Right forelimb (tissue), 1 donor: ENCODE data around the gene TTC38.
"Not testable (repeated sequence)": the region's sequence is repeated elsewhere in the genome, so short reads cannot be mapped to it uniquely, and the experiment has no call there.

Experiments
- DNase-seq: peaks from one replicate; pipeline ENCODE4 v3.0.0-alpha.2; 2018

Gene TTC38

GRCh38 chr22:46297151-46297812, 29.5 kb downstream of the TTC38 start:
- no peak for DNase-seq

DNA sequence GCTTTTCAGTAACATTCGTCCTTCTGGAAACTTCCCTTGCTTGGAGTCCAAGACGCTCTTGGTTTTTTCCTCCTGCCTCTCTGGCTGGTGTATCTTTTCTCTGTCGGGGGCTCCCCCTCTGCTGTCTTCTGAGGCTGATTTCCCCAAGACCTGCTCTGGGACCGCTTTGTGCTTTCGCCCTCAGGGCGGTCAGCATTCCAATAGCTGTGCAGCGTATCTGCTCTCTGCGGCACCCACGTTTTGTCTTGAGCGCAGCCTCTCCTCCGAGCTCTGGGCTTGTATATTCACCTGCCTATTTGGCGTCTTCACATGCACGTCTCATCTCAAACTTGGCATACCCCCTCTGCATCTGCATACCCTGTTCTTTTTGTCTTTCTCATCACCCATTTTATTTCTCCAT, 31.3 kb downstream of the TTC38 start:
- DNase-seq, result no peak

DNA sequence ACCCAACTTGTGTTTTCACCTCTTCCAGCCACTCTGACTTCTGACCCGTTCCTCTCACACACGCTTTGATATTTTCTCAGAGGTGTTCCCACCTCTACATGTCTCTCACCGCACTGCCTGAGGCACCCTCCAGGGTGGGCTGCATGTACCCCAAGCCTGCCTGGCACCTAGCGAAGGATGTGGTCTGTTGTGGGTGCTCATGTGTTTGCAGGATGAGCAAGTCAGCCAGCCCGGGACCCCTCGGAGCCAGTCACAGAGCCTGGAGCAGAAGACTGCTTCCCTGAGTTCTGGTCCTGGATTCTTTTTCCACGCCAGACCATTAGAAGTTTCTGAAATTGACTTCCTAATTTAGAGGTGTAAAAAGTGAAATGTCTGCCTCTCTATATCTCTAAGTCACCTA, 32.7 kb downstream of the TTC38 start:
- no peak for DNase-seq

DNA sequence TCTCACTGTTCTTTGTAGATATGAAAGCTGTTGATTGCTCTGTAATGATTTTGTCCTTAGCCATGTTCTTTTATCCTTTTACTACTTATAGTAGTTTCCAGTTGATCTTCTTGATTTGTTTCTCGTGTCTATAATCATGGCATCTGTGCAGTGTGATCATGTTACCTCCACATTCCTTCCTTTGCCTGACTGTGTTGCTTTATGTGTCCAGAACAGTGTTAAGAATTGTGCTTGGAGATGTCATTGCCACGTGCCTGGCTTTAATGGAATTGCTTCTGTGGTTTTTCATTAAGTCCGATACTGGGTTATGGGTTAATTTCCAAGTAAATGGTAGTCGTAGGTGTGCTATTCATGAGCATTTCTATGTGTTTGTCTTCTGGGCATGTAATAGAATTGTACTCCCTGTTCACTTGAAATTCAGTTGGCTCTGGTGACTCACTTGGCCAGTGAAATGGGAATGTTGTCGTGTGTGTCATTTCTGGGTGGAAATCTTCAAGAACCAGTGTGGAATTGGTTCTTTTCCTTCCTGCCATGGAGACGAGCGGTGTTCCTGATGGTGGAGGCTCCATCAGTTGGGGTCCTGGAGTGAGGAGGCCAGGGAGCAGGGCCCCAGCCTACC, 35.6 kb downstream of the TTC38 start:
- no peak for DNase-seq

DNA sequence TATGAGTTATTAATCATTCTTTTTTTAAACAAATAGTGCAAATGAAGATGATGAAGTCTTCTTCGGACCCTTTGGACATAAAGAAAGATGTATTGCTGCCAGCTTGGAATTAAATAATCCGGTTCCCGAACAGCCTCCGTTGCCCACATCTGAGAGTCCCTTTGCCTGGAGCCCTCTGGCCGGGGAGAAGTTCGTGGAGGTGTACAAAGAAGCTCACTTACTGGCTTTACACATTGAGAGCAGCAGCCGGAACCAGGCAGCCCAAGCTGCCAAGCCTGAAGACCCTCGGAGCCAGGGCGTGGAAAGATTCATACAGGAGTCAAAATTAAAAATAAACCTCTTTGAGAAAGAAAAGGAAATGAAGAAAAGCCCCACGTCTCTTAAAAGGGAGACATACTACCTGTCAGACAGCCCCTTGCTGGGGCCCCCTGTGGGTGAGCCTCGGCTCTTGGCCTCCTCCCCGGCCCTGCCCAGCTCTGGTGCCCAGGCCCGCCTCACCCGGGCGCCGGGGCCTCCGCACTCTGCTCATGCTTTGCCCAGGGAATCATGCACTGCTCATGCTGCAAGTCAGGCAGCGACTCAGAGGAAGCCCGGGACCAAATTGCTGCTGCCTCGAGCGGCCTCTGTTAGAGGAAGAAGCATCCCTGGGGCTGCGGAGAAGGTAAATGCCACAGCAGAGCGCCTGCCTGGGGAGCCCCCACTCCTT, 40.6 kb downstream of the TTC38 start:
- no peak for DNase-seq

DNA sequence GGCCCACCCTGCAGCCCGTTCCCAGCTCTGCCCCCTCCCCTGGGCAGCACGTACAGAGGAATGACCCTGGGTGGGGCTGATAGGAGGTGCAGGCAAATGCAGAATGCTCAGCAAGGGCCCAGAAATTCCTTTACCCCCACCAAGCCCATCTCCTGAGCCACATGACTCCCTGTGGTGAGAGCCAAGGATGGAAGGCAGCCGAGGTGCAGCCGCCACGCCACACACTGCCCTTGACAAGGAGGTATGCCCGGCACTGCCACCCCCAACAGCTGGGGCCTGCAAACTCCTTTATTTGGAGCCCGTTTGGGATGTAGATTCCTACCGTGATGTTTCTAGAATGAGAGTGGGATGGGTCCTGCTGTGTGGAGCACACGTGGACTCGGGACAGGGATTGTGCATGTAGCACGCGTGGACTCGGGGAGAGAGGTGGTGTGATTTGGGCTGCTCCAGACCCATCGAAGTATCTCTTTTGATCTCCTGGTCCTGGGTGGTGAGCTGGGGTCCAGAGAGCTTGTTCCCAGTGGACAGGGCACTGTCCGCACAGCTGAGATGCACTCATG, 41.8 kb downstream of the TTC38 start:
- DNase-seq, result no peak

DNA sequence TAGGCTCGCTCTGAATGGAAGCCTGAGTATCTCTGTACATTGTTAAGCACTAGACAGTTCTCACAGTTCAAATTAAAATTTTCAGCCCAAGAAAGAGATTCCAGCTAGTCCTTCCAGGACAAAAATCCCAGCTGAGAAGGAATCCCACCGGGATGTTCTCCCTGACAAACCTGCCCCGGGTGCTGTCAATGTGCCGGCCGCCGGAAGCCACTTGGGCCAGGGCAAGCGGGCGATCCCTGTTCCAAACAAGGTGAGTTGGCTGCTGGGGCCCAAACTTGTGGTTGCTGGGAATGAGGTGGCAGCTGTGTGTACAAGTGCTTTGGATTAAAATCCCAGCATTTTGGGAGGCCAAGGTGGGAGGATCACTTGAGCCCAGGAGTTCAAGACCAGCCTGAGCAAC, 44.2 kb downstream of the TTC38 start:
- no peak for DNase-seq

DNA sequence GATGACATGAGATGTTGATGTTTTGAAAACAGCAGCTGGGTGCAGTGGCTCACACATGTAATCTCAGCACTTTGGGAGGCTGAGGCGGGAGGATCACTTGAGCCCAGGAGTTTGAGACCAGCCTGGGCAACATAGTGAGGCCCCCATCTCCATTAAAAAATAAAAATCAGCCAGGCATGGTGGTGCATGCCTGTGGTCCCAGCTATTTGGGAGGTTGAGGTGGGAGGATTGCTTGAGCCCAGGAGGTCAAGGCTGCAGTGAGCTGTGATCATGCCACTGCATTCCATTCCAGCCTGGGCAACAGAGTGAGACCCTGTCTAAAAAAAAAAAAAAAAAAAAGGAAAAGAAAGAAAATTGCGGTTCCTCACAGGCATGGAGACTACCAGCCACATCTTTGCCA, 45.0 kb downstream of the TTC38 start:
- DNase-seq, result not testable (repeated sequence)

DNA sequence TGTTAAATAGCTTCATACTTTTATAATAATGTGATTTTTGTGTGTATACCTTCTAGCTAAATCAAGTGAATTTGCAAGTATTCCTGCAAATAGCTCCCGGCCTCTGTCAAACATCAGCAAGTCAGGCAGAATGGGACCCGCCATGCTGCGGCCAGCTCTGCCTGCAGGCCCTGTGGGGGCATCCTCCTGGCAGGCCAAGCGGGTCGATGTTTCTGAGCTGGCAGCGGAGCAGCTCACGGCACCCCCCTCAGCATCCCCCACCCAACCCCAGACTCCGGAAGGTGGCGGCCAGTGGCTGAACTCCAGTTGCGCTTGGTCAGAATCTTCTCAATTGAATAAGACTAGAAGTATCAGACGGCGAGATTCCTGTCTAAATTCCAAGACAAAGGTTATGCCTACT, 48.2 kb downstream of the TTC38 start:
- no peak for DNase-seq

DNA sequence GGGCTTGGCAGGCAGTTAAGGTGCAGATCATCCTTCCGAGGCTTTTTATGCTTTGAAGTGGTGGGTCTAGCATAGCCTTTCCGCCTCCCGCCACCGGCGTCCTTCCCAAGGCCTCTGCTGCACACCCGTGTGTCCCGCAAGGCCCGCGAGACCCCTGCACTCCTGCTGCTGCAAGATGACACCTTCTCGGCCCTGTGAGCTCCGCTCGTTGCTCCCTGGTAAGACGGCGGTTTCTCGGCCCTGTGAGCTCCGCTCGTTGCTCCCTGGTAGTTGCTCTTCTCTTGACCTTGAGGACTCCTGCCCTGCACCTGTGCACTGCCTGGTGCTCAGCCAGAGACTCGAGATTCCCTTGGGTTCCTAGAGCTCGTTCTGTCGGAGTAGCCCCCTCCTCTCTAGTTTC, 49.8 kb downstream of the TTC38 start:
- DNase-seq, result no peak

DNA sequence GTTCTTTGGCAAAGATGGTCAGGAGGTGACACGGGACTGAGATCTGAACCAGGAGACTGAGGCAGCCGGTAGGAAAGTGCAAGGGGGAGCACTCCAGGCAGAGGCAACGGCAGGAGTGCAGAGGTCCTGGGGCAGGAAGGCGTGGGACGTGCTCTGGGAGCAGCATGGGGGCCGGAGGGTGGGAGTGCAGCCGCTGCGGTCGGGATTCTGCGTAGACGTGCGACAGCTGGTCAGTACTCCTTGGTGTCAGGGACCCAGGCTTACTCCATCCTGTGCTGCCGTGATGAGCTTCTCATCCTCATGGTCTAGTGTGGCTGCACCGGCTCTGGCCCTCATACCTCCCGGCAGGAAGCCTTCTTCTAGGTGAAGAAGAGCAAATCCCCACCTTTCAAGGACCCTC, 50.8 kb downstream of the TTC38 start:
- DNase-seq, result no peak

DNA sequence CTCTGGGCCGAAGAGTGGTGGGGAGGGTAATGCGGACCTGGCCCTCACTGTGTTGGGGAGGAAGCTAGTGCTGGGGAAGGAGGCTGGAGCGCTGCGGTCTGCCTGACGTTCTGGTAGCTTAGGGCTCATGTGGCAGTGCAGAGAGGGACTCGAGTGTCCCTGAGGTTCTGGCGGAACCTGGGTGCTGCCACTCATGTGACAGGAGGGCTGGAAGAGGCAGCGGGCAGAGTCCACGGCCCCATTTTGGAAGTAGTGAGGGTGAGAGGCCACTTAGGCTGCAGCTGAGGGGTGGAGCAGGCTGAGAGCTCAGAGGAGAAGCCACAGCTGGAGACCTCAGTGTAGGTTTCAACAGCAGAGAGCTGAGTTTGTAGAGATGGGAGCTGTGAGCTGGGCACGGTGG, 51.5 kb downstream of the TTC38 start:
- DNase-seq, result no peak

DNA sequence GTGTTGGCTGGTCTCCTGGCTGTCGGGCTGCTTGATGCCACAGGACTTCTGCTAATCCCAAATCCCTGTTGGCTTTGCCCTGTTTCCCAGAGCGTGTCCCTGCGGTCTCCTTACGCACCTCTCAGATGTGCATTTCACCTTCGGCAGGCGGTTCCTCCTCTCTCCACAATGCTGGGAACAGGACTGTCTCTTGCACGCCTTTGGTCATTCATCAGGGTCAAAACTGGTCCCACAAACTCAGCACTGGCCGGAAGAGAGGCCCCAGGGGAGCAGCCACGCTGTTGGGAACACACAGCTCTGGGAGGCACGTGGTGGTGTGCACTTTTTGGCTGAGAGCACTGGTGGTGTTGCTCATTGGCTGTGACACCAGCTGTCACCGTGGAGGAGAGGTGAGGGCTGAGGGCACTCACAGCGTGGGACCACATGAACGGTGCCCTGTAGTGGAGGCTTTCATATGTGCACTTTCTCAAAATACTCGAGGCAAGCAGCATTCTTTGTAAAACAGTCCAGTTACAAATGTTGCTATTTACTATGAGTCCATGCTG, 52.4 kb downstream of the TTC38 start:
- no peak for DNase-seq

DNA sequence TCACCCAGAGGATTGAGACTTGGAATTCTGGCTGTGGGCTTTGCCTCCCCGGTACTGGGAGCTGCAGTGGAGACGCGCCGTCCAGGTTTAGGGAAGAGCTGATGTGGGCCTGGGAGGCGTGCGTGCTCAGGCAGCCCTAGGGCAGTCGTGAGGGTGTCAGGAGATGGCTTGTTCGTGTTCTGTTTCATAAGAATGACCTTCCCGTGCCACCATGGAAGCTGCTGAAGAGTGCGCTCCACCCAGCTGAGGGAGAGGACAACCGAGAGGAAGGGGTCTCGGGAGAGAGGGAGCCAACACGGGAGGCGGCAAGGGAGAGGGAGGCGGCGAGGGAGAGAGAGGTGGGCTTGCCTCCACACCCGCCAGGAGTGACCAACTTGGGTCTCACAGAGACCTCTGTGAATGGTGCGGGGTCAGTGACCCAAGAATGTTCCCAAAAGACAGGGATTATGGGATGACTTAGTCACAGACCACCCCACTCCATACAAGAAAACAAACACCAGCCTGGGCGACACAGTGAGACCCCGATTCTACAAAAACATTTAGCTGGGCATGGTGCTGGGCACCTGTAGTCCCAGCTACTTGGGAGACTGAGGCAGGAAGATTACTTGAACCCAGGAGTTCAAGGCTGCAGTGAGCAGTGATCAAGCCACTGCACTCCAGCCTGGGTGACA, 53.0 kb downstream of the TTC38 start:
- DNase-seq, result no peak

DNA sequence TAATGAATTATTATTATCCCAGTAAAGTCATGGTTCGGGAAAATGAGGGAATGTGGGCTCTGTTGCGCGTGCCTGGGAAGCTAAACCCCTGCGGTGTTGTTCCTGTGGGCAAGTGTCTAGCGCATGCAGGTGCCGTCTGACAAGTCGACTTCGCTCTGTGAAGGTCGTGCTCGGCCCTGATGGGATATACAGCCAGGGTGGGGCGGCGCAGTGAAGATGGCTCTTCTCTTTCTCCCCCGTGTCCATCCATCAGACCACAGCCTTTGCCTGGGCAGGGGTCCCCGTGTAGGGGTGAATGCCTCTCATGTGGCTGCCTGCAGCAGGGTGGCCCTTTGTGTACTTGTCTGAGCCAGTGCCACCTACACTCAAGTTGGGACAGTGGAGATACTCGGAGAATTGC, 54.9 kb downstream of the TTC38 start:
- no peak for DNase-seq

- no peak for DNase-seq
These were observed 55.4 kb downstream of the TTC38 start for GRCh38 chr22:46323162-46323561.

GRCh38 chr22:46326066-46326680, 58.4 kb downstream of the TTC38 start:
- no peak for DNase-seq

DNA sequence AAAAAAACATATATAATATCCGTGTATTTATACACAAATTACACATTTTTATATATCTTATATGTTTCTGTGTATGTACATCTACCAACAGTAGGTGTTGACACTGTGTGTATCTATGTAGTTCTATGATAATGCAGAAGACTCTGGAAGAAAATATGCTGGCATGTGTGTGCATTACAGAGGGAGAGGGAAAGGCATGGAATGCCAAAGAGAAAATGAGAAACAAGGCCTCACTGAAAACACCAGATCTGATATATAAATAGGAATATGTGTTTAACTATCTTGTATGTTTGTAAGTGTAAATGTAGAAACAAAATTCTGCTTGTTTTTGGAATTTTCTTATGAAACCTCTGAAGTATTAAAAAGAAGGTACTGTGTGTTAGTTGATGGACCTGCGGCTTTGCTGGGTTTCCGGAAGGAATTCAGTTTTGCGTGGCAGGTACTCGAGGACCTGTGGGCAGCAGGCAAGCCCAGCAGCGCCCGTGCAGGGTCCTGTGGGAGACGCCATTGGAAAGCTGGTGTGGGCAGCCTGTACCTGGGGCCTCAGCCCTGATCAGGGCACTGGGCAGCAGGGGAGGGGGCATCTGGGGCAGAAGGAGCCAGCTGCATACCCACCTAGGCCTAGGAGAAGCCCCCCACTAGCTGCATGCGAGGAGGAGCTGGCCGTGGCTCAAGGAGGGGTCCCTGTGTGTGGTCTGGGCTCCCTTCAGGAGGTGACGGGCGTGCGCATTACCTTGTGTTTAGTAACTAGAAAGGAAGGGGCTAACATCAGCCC, 60.1 kb downstream of the TTC38 start:
- DNase-seq, result no peak

- DNase-seq, result no peak
These were observed 61.0 kb downstream of the TTC38 start for GRCh38 chr22:46328797-46329196.

DNA sequence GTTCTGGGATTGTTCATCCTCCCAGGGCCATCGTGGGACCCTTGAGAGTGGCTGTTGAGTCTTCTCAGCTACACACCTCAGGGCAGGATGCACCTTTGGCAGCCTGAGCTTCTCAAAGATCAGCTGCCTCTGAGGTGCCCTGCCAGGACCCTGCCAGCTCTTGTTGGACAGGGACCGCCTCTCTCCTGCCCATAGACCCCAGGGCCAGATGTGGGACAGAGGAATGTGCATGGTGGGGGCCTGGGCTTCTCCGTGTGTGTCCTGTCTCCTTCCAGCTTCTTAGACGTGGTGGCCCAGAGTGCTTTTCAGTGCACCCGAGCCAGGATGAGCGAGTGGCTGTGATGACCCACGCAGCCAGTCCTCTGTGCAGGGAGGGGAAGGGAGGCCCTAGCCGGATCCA, 61.8 kb downstream of the TTC38 start:
- DNase-seq, result no peak

- no peak for DNase-seq
These were observed 62.6 kb downstream of the TTC38 start for GRCh38 chr22:46330426-46330825.

DNA sequence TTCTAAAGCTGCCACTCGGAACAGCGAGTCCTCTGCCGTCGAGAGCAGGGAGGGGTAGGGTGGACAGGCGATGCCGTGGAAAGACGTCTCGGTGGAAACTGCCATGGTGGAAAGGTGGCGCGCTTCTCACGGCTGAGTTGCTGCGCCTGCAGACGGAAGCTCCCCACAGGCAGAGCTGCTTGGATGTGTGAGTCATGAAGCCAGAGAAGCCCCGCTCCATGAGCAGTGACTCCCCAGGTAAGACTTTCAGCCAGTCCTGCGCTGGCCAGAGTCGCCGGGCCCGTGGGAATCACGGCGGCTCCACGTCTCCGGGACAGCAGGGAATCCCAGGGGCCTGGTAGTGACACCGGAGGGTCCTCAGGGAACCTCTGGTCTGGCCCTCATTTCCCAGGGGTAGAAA, 63.7 kb downstream of the TTC38 start:
- no peak for DNase-seq
